ENCODE data around the gene F5.

The F5 gene

DNA sequence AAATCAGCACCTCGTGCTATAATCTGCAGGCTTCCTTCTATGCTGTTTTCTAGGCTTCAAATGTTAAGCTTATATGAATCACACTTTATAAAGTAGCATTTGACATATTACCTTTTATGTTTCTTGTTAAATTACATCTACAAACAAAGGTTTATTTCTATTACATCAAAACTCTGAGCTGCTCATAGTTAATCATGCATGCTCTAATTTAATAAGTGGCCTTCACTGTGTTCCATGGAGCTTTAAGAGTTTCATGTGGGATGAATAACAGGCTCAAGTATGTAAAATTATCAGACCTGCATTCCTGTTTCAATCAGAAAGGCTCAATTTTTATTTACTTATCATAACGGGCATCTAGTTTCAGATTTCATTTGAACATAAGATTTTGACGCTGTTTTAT lies 113.5 kb downstream of the F5 start:
- TF ChIP-seq, protein P1, sequence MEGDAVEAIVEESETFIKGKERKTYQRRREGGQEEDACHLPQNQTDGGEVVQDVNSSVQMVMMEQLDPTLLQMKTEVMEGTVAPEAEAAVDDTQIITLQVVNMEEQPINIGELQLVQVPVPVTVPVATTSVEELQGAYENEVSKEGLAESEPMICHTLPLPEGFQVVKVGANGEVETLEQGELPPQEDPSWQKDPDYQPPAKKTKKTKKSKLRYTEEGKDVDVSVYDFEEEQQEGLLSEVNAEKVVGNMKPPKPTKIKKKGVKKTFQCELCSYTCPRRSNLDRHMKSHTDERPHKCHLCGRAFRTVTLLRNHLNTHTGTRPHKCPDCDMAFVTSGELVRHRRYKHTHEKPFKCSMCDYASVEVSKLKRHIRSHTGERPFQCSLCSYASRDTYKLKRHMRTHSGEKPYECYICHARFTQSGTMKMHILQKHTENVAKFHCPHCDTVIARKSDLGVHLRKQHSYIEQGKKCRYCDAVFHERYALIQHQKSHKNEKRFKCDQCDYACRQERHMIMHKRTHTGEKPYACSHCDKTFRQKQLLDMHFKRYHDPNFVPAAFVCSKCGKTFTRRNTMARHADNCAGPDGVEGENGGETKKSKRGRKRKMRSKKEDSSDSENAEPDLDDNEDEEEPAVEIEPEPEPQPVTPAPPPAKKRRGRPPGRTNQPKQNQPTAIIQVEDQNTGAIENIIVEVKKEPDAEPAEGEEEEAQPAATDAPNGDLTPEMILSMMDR (IDR thresholded peaks at IDR 0.05; ENCODE audit: insufficient read depth, low read depth, low read length, missing control alignments), result no peak
- no peak for DNase-seq (ENCODE audit: low read depth)

DNA sequence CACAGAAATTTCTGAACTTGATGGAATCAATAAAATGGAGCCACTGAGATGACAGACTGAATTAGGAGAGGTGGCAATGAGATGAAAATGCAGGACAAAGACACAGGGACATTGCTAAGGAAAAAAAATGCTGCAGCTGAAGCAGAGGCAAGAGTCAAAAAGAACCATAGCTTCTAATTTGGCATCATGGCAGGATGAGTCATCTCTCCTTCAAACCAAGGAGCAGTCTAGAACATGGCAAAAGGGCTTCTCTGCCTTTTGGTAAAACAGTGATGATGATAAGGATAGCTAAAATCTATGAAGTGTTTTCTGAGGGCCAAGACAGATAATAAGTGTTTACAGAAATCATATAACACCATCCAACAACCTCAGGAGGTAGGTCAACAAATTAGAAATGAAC lies 117.3 kb downstream of the F5 start:
- H3K4me3 ChIP-seq (ENCODE audit: low read length), result no peak overlapping the region
- TF ChIP-seq, protein P1 (IDR thresholded peaks at IDR 0.05; ENCODE audit: insufficient read depth, low read depth, low read length, missing control alignments), result no peak
- DNase-seq (ENCODE audit: low read depth), result no peak

More for the DNA sequence above, 113.5 kb downstream of the F5 start:
- no peak overlapping the region for H3K4me3 ChIP-seq (ENCODE audit: low read length)

DNA sequence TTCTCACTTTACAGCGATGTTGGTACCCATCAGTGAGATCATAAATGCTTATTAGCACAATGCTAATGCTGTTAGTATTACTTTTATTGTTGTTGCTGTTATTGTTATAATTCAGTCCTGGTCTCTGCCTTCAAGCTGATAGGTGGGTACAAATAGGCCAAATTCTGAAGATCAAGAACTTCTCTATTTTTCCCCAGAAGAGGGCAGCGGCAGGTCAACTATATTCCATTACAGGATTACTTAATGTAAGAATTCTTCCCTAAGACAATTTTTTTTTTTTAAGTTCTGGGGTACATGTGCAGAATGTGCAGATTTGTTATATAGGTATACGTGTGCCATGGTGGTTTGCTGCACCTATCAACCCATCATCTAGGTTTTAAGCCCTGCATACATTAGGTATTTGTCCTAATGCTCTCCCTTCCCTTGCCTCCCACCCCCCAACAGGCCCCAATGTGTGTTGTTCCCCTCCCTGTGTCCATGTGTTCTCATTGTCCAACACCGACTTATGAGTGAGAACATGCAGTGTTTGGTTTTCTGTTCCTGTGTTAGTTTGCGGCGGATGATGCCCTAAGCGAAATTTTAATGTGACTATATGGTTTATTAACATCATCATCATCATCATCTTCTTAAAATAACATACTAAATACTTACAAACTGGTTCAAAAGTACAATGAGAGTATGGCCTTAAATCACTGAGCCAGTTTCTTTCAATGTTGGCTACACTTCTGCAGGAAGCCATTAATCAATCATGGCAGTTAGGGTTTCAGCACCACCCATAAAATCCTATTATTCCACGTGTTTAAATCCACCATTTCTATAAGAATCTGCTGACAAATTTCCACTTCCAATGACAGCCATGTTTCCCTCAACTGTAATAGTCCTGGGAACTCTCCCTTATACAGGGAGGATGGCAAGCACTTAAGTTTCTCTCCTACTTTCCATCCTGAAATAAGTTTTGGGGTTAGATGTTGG lies 119.7 kb downstream of the F5 start:
- TF ChIP-seq, protein P1 (IDR thresholded peaks at IDR 0.05; ENCODE audit: insufficient read depth, low read depth, low read length, missing control alignments), result peak; percentile 39
- peak; percentile 58 for DNase-seq (ENCODE audit: low read depth)
- H3K4me3 ChIP-seq (ENCODE audit: low read length), result no peak overlapping the region

DNA sequence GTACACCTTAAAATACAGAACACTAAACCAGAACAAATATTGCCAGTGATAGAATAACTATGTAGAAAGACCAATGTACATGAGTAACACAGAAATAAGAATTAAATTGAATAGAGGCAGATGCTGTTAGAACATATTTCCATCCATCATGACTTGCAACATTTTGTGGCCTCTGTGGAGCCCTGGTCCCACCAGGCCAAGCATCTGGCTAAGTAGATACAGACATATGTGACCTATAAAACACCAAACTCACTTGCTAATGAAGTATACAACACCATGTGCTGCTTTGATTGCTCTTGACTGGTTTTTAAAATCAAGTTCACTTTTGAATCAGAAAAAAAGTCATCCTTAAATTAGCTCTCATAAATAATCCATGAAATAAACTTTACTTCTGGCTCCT lies 121.0 kb downstream of the F5 start:
- TF ChIP-seq, protein P1 (IDR thresholded peaks at IDR 0.05; ENCODE audit: insufficient read depth, low read depth, low read length, missing control alignments), result no peak
- DNase-seq (ENCODE audit: low read depth), result no peak
- no peak overlapping the region for H3K4me3 ChIP-seq (ENCODE audit: low read length)
